ENCODE measurements around the gene SAMD10. TPM values are rescaled to one million over a fixed set of nuclear protein-coding genes. Genes with fewer than 3 reads are reported as not detected.

Gene SAMD10
- total and polyA plus RNA-seq, 3 experiments from 2014 or later = 15.6 to 24.5 (median 19.3) TPM

DNA sequence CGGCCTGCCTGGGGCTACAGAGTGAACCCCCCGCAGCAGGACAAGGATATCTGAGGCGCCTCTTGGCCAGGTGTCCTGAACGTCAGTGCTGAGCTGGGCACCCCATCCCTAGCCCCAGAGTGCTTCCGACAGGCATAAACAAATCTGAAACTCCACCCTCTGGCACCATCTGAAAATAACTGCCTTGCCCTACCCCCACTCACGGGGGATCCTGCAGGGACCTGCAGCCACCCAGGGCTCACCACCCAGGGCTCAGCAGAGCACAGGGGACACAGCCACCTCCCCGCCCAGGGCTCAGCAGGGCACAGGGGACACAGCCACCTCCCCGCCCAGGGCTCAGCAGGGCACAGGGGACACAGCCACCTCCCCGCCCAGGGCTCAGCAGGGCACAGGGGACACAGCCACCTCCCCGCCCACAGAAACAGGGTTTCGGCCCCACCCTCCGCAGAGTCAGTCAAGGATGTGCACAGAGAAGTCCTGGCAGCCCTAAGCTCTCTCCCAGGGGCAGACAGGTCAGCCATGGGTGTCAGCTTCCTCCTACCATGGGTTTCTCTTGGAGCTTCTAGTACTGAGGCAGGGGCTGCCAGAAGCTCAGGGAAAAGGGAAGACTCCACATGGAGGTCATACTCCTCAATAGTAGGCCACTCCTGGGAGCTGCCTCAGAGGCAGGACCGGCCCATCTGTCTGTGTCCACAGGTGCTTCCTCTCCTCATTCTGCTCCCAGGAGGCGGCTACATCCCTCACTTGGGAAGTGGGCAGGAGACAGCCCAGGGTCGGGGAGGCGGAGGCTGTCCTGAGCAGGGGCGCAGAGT is 27.8 kb downstream of the SAMD10 start:
- Histone ChIP-seq H3K4me3 (ENCODE audit: low read length) (no peak overlapping the region), H3K4me1 (ENCODE audit: insufficient read depth, low read length) (peaks cover 50% of the 10 kb centered on the region), H3K27me3 (ENCODE audit: insufficient read depth, low read length, poor library complexity, severe bottlenecking) (no peaks in the 10 kb centered on the region), H3K27ac (ENCODE audit: low read depth, low read length) (no peak overlapping the region), H3K36me3 (ENCODE audit: insufficient read depth, low read length) (no peaks in the 10 kb centered on the region), H3K9me3 (ENCODE audit: low read length) (no peaks in the 10 kb centered on the region)
- Mint-ChIP-seq H3K36me3 (peaks cover 0 to 11% (median 0%) of the 10 kb centered on the region in 3 donors), H3K27me3 (no peaks in the 10 kb centered on the region), H3K4me3 (peak overlapping the region in 1 of 7 donors; percentile 56), H3K27ac (peak overlapping the region in 2 of 8 donors; percentile 52 to 87), H3K4me1 (peaks cover 50 to 70% (median 53%) of the 10 kb centered on the region in 3 donors), H3K9me3 (no peaks in the 10 kb centered on the region)
- ChIA-PET CTCF (interaction anchor here (1.5 kb wide), 1 partner anchor 29 kb away, joined by 5 read pairs; the partner anchor contains the start of gene PRPF6), POLR2A (no interaction called here)
- no peak for DNase-seq

- DNase-seq = no peak
- H3K4me3 Mint-ChIP-seq = peak overlapping the region in 2 of 7 donors; percentile 13 to 27
- ChIA-PET CTCF (no interaction called here), POLR2A (no interaction called here)
- H3K4me1 ChIP-seq (ENCODE audit: insufficient read depth, low read length) = peaks cover 50% of the 10 kb centered on the region
- no peaks in the 10 kb centered on the region for H3K27me3 ChIP-seq (ENCODE audit: insufficient read depth, low read length, poor library complexity, severe bottlenecking)
- no peaks in the 10 kb centered on the region for H3K9me3 ChIP-seq (ENCODE audit: low read length)
- H3K4me1 Mint-ChIP-seq = peaks cover 48 to 67% (median 53%) of the 10 kb centered on the region in 3 donors
- H3K4me3 ChIP-seq (ENCODE audit: low read length) = no peak overlapping the region
- peaks cover 0 to 12% (median 0%) of the 10 kb centered on the region in 3 donors for H3K36me3 Mint-ChIP-seq
- peak overlapping the region in 5 of 8 donors; percentile 39 to 96 (median 55) for H3K27ac Mint-ChIP-seq
- no peaks in the 10 kb centered on the region for H3K36me3 ChIP-seq (ENCODE audit: insufficient read depth, low read length)
- H3K9me3 Mint-ChIP-seq = no peaks in the 10 kb centered on the region
- H3K27ac ChIP-seq (ENCODE audit: low read depth, low read length) = no peak overlapping the region
- no peaks in the 10 kb centered on the region for H3K27me3 Mint-ChIP-seq
Observed at GRCh38 chr20:63950701-63951397, 28.6 kb downstream of the SAMD10 start.

GRCh38 chr20:63947638-63948456 is 31.6 kb downstream of the SAMD10 start:
- Mint-ChIP-seq H3K9me3 (no peaks in the 10 kb centered on the region), H3K4me3 (peak overlapping the region; percentile 29 to 90 (median 80)), H3K36me3 (peaks cover 0 to 32% (median 0%) of the 10 kb centered on the region in 3 donors), H3K27me3 (no peaks in the 10 kb centered on the region), H3K4me1 (peaks cover 36 to 51% (median 38%) of the 10 kb centered on the region in 3 donors), H3K27ac (peak overlapping the region; percentile 74 to 96 (median 91))
- no peaks in the 10 kb centered on the region for H3K9me3 ChIP-seq (ENCODE audit: low read length)
- no peak overlapping the region for H3K27ac ChIP-seq (ENCODE audit: low read depth, low read length)
- peaks cover 33% of the 10 kb centered on the region for H3K4me1 ChIP-seq (ENCODE audit: insufficient read depth, low read length)
- peak in 2 of 5 donors; percentile 56 to 57 for DNase-seq
- ChIA-PET POLR2A (no interaction called here), CTCF (interaction anchor here (0.7 kb wide), 1 partner anchor 11 kb away, joined by 3 read pairs; no protein-coding TSS in a partner anchor)
- no peaks in the 10 kb centered on the region for H3K27me3 ChIP-seq (ENCODE audit: insufficient read depth, low read length, poor library complexity, severe bottlenecking)
- peak overlapping the region; percentile 61 for H3K4me3 ChIP-seq (ENCODE audit: low read length)
- H3K36me3 ChIP-seq (ENCODE audit: insufficient read depth, low read length) = peaks cover 1% of the 10 kb centered on the region

DNA sequence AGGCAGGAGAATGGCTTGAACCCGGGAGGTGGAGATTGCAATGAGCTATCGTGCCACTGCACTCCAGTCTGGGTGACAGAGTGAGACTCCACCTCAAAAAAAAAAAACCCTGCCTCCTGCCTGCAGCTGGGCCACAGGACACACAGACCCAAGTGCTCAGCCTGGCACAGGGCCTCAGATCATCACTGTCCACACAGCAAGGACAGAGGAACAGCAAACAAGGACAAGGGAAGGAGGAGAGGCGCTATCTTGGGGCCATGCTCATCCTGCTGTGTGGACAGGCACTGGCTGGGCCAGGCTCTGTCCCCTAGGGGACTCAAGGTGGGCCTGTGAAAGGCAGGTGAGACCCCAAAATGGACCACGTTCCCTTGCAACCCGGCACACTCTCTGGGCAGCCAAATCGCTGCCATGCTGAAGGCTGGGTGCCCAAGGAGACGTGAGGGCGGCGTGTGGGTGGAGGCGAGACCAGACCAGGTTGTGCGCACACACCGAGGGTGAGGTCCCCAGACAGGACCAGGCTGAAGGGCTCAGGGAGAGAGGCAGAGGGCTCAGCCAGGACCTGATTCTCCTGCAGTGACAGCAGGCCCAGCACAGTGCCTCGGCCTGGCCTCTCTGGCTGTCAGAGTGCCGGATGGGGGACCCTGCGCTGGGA is 32.3 kb downstream of the SAMD10 start:
- H3K4me1 ChIP-seq (ENCODE audit: insufficient read depth, low read length) = peaks cover 41% of the 10 kb centered on the region
- peak overlapping the region; percentile 24 to 88 (median 56) for H3K4me3 Mint-ChIP-seq
- H3K4me1 Mint-ChIP-seq = peaks cover 40 to 51% (median 41%) of the 10 kb centered on the region in 3 donors
- peaks cover 5% of the 10 kb centered on the region for H3K36me3 ChIP-seq (ENCODE audit: insufficient read depth, low read length)
- no peak overlapping the region for H3K27ac ChIP-seq (ENCODE audit: low read depth, low read length)
- no peaks in the 10 kb centered on the region for H3K27me3 Mint-ChIP-seq
- H3K4me3 ChIP-seq (ENCODE audit: low read length) = no peak overlapping the region
- no peaks in the 10 kb centered on the region for H3K9me3 ChIP-seq (ENCODE audit: low read length)
- POLR2A ChIA-PET = no interaction called here
- no peaks in the 10 kb centered on the region for H3K27me3 ChIP-seq (ENCODE audit: insufficient read depth, low read length, poor library complexity, severe bottlenecking)
- CTCF ChIA-PET = no interaction called here
- no peaks in the 10 kb centered on the region for H3K9me3 Mint-ChIP-seq
- H3K36me3 Mint-ChIP-seq = peaks cover 0 to 32% (median 0%) of the 10 kb centered on the region in 3 donors
- DNase-seq = no peak
- peak overlapping the region in 7 of 8 donors; percentile 33 to 96 (median 85) for H3K27ac Mint-ChIP-seq

DNA sequence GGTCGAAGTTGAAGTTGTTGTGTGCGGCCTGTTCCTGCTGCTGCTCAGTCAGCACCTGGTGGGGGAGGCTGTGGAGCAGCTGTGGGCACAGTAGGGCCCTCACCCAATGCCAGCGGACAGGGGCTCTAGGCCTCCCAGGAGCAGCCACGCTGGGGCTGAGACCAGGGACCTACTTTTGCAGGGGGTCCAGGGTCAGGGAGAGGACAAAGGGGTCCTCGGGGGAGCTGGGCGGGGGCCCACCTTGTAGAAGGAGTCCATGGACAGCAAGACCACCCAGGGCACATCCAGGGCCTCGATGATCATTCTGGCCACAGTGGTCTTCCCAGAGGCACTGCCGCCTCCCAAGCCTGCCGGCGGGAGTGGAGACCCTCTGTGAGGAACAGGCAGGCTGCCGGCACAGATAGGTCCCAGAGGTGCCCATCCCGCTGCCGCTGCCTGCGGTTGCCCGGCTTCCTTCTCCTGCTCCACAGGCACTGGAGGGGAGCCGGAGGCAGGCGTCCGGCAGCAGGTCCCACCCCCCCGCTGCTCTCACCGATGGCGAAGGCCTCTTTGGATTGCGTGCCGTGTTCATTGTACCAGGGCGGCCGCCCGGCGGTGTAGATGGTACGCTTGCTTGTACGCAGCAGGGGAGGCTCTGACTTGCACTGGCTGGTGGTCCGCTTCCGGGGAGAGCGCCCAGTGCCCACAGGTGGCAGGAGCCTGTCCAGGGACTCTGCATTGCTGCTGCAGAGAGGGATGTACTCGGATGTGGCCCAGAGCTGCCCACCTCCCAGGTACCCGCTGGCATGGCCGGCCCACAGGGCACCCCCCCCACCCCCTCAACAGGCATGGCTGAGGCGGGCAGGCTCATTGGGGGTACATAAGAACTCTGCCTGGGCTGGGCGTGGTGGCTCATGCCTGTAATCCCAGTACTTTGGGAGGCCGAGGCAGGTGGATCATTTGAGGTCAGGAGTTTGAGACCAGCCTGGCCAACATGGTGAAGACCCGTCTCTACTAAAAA is 33.2 kb downstream of the SAMD10 start:
- Mint-ChIP-seq H3K27ac (peak overlapping the region in 2 of 8 donors; percentile 26 to 96), H3K9me3 (no peaks in the 10 kb centered on the region), H3K4me3 (peak overlapping the region in 2 of 7 donors; percentile 12 to 82), H3K36me3 (peaks cover 0 to 36% (median 0%) of the 10 kb centered on the region in 3 donors), H3K4me1 (peaks cover 46 to 55% (median 47%) of the 10 kb centered on the region in 3 donors), H3K27me3 (no peaks in the 10 kb centered on the region)
- H3K9me3 ChIP-seq (ENCODE audit: low read length) = no peaks in the 10 kb centered on the region
- H3K4me3 ChIP-seq (ENCODE audit: low read length) = no peak overlapping the region
- no peak overlapping the region for H3K27ac ChIP-seq (ENCODE audit: low read depth, low read length)
- DNase-seq = no peak
- peaks cover 5% of the 10 kb centered on the region for H3K36me3 ChIP-seq (ENCODE audit: insufficient read depth, low read length)
- no peaks in the 10 kb centered on the region for H3K27me3 ChIP-seq (ENCODE audit: insufficient read depth, low read length, poor library complexity, severe bottlenecking)
- ChIA-PET POLR2A (no interaction called here), CTCF (no interaction called here)
- peaks cover 49% of the 10 kb centered on the region for H3K4me1 ChIP-seq (ENCODE audit: insufficient read depth, low read length)

DNA sequence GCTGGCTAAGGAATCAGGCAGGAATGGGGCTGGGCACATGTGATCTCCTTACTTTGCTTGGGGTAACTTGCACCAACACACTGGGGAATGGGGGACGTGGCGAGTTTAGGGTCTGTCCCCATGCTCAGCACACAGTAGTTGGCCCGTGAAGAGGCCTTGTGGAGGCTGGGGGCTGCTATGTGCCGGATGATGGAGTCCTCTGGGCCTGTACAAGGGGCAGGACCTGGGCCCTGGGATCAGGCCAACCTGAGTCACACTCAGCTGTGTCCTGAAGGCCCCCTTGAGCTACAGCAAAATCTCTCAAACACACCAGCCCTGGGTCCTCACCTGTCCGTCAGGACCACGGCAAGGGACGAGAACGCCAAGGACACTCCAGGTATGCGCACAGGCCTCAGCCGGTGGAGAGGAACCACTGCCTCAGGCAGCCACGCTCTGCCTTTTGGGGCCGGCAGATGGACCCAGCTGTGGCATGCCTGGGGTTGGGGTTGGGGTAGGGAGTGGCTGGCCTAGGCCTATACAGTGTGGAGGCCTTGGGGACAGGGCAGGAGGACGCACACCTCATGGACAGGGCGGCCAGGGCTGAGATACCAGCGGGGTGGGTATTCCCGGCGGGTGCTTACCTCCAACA is 34.3 kb downstream of the SAMD10 start:
- H3K9me3 ChIP-seq (ENCODE audit: low read length) = no peaks in the 10 kb centered on the region
- ChIA-PET POLR2A (no interaction called here), CTCF (no interaction called here)
- H3K4me3 ChIP-seq (ENCODE audit: low read length) = no peak overlapping the region
- DNase-seq = no peak
- no peaks in the 10 kb centered on the region for H3K27me3 ChIP-seq (ENCODE audit: insufficient read depth, low read length, poor library complexity, severe bottlenecking)
- peaks cover 46 to 55% (median 49%) of the 10 kb centered on the region in 3 donors for H3K4me1 Mint-ChIP-seq
- H3K9me3 Mint-ChIP-seq = no peaks in the 10 kb centered on the region
- peak overlapping the region in 3 of 8 donors; percentile 38 to 75 (median 54) for H3K27ac Mint-ChIP-seq
- H3K27me3 Mint-ChIP-seq = no peaks in the 10 kb centered on the region
- H3K27ac ChIP-seq (ENCODE audit: low read depth, low read length) = no peak overlapping the region
- H3K36me3 Mint-ChIP-seq = peaks cover 0 to 46% (median 0%) of the 10 kb centered on the region in 3 donors
- peak overlapping the region in 1 of 7 donors; percentile 65 for H3K4me3 Mint-ChIP-seq
- peaks cover 14% of the 10 kb centered on the region for H3K36me3 ChIP-seq (ENCODE audit: insufficient read depth, low read length)
- H3K4me1 ChIP-seq (ENCODE audit: insufficient read depth, low read length) = peaks cover 56% of the 10 kb centered on the region

All from CD8-positive, alpha-beta memory T cell (primary cell).